HuH-7.5 (cell line): ENCODE results near the gene ARFGAP3.
A peak's percentile ranks its signal among the peaks of the same experiment; 100 is the strongest.
"Not testable (repeated sequence)": the region's sequence is repeated elsewhere in the genome, so short reads cannot be mapped to it uniquely, and the experiment has no call there.

Source experiments
- DNase-seq: peaks from one replicate; pipeline ENCODE4 v3.0.0; 2011; ENCODE audit warnings: low spot score

The ARFGAP3 gene

GRCh38 chr22:42794551-42795510 lies 62.2 kb downstream of the ARFGAP3 start:
- DNase-seq: no peak

- DNase-seq: no peak
Observed at GRCh38 chr22:42793848-42794405, 63.1 kb downstream of the ARFGAP3 start.

GRCh38 chr22:42792909-42793847 lies 63.9 kb downstream of the ARFGAP3 start:
- no peak for DNase-seq

- no peak for DNase-seq
Observed at GRCh38 chr22:42792453-42792908, 64.6 kb downstream of the ARFGAP3 start.

GRCh38 chr22:42791721-42792452 lies 65.2 kb downstream of the ARFGAP3 start:
- DNase-seq: no peak

- DNase-seq: no peak
Observed at GRCh38 chr22:42788466-42788865, 68.6 kb downstream of the ARFGAP3 start.

- DNase-seq: no peak
Observed at GRCh38 chr22:42788021-42788420, 69.1 kb downstream of the ARFGAP3 start.

GRCh38 chr22:42787357-42787736 lies 69.7 kb downstream of the ARFGAP3 start:
- DNase-seq: no peak

GRCh38 chr22:42786606-42787356 lies 70.3 kb downstream of the ARFGAP3 start:
- no peak for DNase-seq

- no peak for DNase-seq
Observed at GRCh38 chr22:42785706-42786499, 71.2 kb downstream of the ARFGAP3 start.

GRCh38 chr22:42782306-42782705 lies 74.8 kb downstream of the ARFGAP3 start:
- not testable (repeated sequence) for DNase-seq

GRCh38 chr22:42780070-42780540 lies 77.0 kb downstream of the ARFGAP3 start:
- DNase-seq: peak; percentile 68

- DNase-seq: no peak
Observed at GRCh38 chr22:42777126-42777525, 79.9 kb downstream of the ARFGAP3 start.

- DNase-seq: no peak
Observed at GRCh38 chr22:42773167-42773566, 83.9 kb downstream of the ARFGAP3 start.

- no peak for DNase-seq
Observed at GRCh38 chr22:42772647-42773046, 84.4 kb downstream of the ARFGAP3 start.

GRCh38 chr22:42770941-42771647 lies 86.0 kb downstream of the ARFGAP3 start:
- no peak for DNase-seq

- no peak for DNase-seq
Observed at GRCh38 chr22:42770448-42770726, 86.7 kb downstream of the ARFGAP3 start.

- DNase-seq: peak; percentile 71
Observed at GRCh38 chr22:42769574-42770447, 87.3 kb downstream of the ARFGAP3 start.

GRCh38 chr22:42769238-42769573 lies 87.9 kb downstream of the ARFGAP3 start:
- DNase-seq: no peak
